Measurements from ENCODE around the gene CDH15.

CDH15 gene

GRCh38 chr16:89161763-89162713, 9.5 kb upstream of the CDH15 start:
- Histone ChIP-seq H3K4me2 (ENCODE audit: insufficient read depth, low read length) (no peak overlapping the region), H3K79me2 (ENCODE audit: insufficient read depth, low read length) (no peaks in the 10 kb centered on the region), H3K36me3 (ENCODE audit: insufficient read depth, low read length) (no peaks in the 10 kb centered on the region), H4K20me1 (ENCODE audit: insufficient read depth, low read length) (no peaks in the 10 kb centered on the region), H3K27me3 (ENCODE audit: insufficient read depth, low read length, poor library complexity) (no peaks in the 10 kb centered on the region), H3K9ac (ENCODE audit: low read depth, low read length) (no peak overlapping the region), H3K4me3 (ENCODE audit: low read depth in 1 of 2, low read length in 2 of 2) (no peak overlapping the region), H3K4me1 (ENCODE audit: insufficient read depth, low read length) (no peaks in the 10 kb centered on the region), H3K27ac (ENCODE audit: low read length) (no peak overlapping the region), H3K9me3 (ENCODE audit: insufficient read depth, low read length, severe bottlenecking) (peaks cover 11% of the 10 kb centered on the region), H2AFZ (ENCODE audit: low read depth, low read length) (no peak overlapping the region)
- no peak for TF ChIP-seq EZH2 (IDR thresholded peaks at IDR 0.05; ENCODE audit: borderline replicate concordance, low read depth, low read length, severe bottlenecking)
- TF ChIP-seq, protein P1, sequence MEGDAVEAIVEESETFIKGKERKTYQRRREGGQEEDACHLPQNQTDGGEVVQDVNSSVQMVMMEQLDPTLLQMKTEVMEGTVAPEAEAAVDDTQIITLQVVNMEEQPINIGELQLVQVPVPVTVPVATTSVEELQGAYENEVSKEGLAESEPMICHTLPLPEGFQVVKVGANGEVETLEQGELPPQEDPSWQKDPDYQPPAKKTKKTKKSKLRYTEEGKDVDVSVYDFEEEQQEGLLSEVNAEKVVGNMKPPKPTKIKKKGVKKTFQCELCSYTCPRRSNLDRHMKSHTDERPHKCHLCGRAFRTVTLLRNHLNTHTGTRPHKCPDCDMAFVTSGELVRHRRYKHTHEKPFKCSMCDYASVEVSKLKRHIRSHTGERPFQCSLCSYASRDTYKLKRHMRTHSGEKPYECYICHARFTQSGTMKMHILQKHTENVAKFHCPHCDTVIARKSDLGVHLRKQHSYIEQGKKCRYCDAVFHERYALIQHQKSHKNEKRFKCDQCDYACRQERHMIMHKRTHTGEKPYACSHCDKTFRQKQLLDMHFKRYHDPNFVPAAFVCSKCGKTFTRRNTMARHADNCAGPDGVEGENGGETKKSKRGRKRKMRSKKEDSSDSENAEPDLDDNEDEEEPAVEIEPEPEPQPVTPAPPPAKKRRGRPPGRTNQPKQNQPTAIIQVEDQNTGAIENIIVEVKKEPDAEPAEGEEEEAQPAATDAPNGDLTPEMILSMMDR (IDR thresholded peaks at IDR 0.05; ENCODE audit: borderline replicate concordance, extremely low read depth, low read length, poor library complexity, severe bottlenecking) = no peak
- ATAC-seq (ENCODE audit: insufficient read depth, low read depth) (no peak), DNase-seq (no peak)

- TF ChIP-seq EZH2 (IDR thresholded peaks at IDR 0.05; ENCODE audit: borderline replicate concordance, low read depth, low read length, severe bottlenecking) = no peak
- TF ChIP-seq, protein P1 (IDR thresholded peaks at IDR 0.05; ENCODE audit: borderline replicate concordance, extremely low read depth, low read length, poor library complexity, severe bottlenecking) = no peak
- ATAC-seq (ENCODE audit: insufficient read depth, low read depth) (no peak), DNase-seq (no peak)
- Histone ChIP-seq H3K27ac (ENCODE audit: low read length) (no peak overlapping the region), H3K4me2 (ENCODE audit: insufficient read depth, low read length) (no peak overlapping the region), H2AFZ (ENCODE audit: low read depth, low read length) (no peak overlapping the region), H3K9ac (ENCODE audit: low read depth, low read length) (no peak overlapping the region), H3K4me1 (ENCODE audit: insufficient read depth, low read length) (no peaks in the 10 kb centered on the region), H3K4me3 (ENCODE audit: low read depth in 1 of 2, low read length in 2 of 2) (no peak overlapping the region), H4K20me1 (ENCODE audit: insufficient read depth, low read length) (no peaks in the 10 kb centered on the region), H3K36me3 (ENCODE audit: insufficient read depth, low read length) (no peaks in the 10 kb centered on the region), H3K79me2 (ENCODE audit: insufficient read depth, low read length) (no peaks in the 10 kb centered on the region), H3K27me3 (ENCODE audit: insufficient read depth, low read length, poor library complexity) (no peaks in the 10 kb centered on the region), H3K9me3 (ENCODE audit: insufficient read depth, low read length, severe bottlenecking) (peaks cover 3% of the 10 kb centered on the region)
These were observed 8.3 kb upstream of the CDH15 start for GRCh38 chr16:89163297-89163696.

- ATAC-seq (ENCODE audit: insufficient read depth, low read depth) (no peak), DNase-seq (no peak)
- H3K4me1 ChIP-seq (ENCODE audit: insufficient read depth, low read length) = no peaks in the 10 kb centered on the region
- no peaks in the 10 kb centered on the region for H3K27me3 ChIP-seq (ENCODE audit: insufficient read depth, low read length, poor library complexity)
- H3K9me3 ChIP-seq (ENCODE audit: insufficient read depth, low read length, severe bottlenecking) = no peaks in the 10 kb centered on the region
- H3K9ac ChIP-seq (ENCODE audit: low read depth, low read length) = no peak overlapping the region
- H3K4me3 ChIP-seq (ENCODE audit: low read depth in 1 of 2, low read length in 2 of 2) = no peak overlapping the region
- no peak overlapping the region for H2AFZ ChIP-seq (ENCODE audit: low read depth, low read length)
- H4K20me1 ChIP-seq (ENCODE audit: insufficient read depth, low read length) = 0 out of 2 replicates have a peak, but pooled peaks cover 3% of the 10 kb centered on the region
- TF ChIP-seq, protein P1 (IDR thresholded peaks at IDR 0.05; ENCODE audit: borderline replicate concordance, extremely low read depth, low read length, poor library complexity, severe bottlenecking) = no peak
- TF ChIP-seq EZH2 (IDR thresholded peaks at IDR 0.05; ENCODE audit: borderline replicate concordance, low read depth, low read length, severe bottlenecking) = no peak
- H3K36me3 ChIP-seq (ENCODE audit: insufficient read depth, low read length) = no peaks in the 10 kb centered on the region
- H3K4me2 ChIP-seq (ENCODE audit: insufficient read depth, low read length) = no peak overlapping the region
- no peak overlapping the region for H3K27ac ChIP-seq (ENCODE audit: low read length)
- no peaks in the 10 kb centered on the region for H3K79me2 ChIP-seq (ENCODE audit: insufficient read depth, low read length)
These were observed 7.1 kb upstream of the CDH15 start for GRCh38 chr16:89164436-89164835.
